ENCODE results near the gene ITGB3. TPM values are rescaled to one million over a fixed set of nuclear protein-coding genes. Genes with fewer than 3 reads are reported as not detected.

The ITGB3 gene
- total and polyA plus RNA-seq, 9 donors = 1.7 to 9.4 (median 2.9) TPM

DNA sequence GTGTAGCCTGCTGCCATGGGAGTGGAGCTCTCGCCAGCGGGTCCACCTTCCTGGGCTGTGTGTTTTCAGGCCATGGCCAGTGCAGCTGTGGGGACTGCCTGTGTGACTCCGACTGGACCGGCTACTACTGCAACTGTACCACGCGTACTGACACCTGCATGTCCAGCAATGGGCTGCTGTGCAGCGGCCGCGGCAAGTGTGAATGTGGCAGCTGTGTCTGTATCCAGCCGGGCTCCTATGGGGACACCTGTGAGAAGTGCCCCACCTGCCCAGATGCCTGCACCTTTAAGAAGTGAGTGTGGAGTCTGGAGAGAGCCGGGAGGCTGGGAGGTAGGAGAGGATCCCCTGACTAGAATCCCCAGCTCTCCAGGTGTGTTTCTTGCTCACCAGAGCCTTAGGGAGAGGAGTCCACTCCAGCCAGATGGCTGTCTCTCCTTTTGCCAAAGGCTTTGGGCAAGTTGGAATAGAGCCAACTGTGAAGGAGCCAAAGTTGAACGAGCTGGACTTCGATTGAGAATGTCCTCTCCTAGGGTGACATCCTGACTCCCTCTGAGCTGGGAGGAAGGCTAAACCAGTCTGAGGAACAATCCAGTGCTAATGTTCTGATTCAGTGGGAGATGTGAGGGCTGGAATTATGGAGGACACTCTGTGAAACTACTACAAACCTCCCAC, 45.7 kb downstream of the ITGB3 start:
- no peak overlapping the region for H3K27ac ChIP-seq
- peaks cover 6% of the 10 kb centered on the region for H3K4me1 ChIP-seq (ENCODE audit: insufficient read depth)
- H3K4me3 ChIP-seq = no peak overlapping the region
- 84 to 90% (median 86%) methylated on average over 13 of the region's 13 CpGs for WGBS, 3 donors
- H3K27me3 ChIP-seq = no peaks in the 10 kb centered on the region
- no peak for TF ChIP-seq EP300 (IDR thresholded peaks at IDR 0.05)
- no peak for TF ChIP-seq CTCF (IDR thresholded peaks at IDR 0.05)
- TF ChIP-seq POLR2A (IDR thresholded peaks at IDR 0.05) = no peak
- no peak for DNase-seq
- no peaks in the 10 kb centered on the region for H3K36me3 ChIP-seq
- H3K9me3 ChIP-seq = no peaks in the 10 kb centered on the region
- intact Hi-C loops (cut with DNase I) = no loop called here

DNA sequence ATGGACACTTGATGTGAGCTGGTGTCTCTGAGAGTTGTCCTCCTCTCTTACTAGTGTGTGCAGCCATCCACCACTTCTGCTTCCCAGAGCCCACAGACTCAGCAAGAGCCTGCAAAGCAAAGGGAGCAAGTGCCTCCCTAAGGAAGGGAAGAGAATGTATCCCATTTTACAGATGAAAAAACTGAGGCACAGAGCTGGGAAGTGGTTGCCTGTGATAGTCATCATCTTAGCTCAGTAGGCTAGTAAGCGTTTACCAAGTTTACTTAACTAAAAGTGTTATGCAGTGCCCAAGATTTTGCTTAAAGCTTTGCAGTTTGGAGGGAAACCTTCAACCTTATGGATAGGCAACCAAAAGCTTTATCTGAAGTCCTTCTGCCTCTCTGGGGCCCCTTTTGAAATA, 47.1 kb downstream of the ITGB3 start:
- Histone ChIP-seq H3K4me3 (no peak overlapping the region), H3K4me1 (ENCODE audit: insufficient read depth) (peaks cover 4% of the 10 kb centered on the region), H3K27me3 (no peaks in the 10 kb centered on the region), H3K36me3 (no peaks in the 10 kb centered on the region), H3K9me3 (no peaks in the 10 kb centered on the region), H3K27ac (no peak overlapping the region)
- intact Hi-C loops (cut with DNase I) = no loop called here
- no peak for DNase-seq
- 94 to 100% (median 96%) methylated on average over 1 of the region's 1 CpG for WGBS, 3 donors
- TF ChIP-seq EP300 (IDR thresholded peaks at IDR 0.05) = no peak
- TF ChIP-seq CTCF (IDR thresholded peaks at IDR 0.05) = no peak
- no peak for TF ChIP-seq POLR2A (IDR thresholded peaks at IDR 0.05)

DNA sequence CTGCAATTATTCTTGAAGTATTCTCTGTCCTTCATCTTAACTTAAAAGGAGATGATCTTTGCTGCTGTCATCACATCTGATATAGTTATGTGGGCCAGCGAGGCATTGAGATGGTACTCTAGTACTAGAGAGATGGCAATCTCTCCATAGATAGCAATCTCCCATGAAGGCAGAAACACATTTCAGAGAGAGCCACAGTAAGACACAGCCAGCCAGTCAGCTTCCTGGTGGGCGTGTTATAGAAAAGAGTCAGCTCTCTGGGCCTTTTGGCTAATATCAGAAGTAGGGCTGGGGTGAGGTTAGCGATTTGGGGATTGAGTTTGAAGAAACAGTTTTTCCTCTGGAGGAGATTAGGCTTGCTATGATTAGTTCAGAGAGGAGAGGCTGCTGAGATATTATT, 47.5 kb downstream of the ITGB3 start:
- no peaks in the 10 kb centered on the region for H3K36me3 ChIP-seq
- H3K9me3 ChIP-seq = no peaks in the 10 kb centered on the region
- H3K27ac ChIP-seq = no peak overlapping the region
- H3K4me3 ChIP-seq = no peak overlapping the region
- no peaks in the 10 kb centered on the region for H3K27me3 ChIP-seq
- intact Hi-C loops (cut with DNase I) = no loop called here
- H3K4me1 ChIP-seq (ENCODE audit: insufficient read depth) = peaks cover 5% of the 10 kb centered on the region
- 94 to 97% (median 95%) methylated on average over 3 of the region's 3 CpGs for WGBS, 3 donors
- TF ChIP-seq CTCF (IDR thresholded peaks at IDR 0.05) = no peak
- TF ChIP-seq POLR2A (IDR thresholded peaks at IDR 0.05) = no peak
- no peak for TF ChIP-seq EP300 (IDR thresholded peaks at IDR 0.05)
- DNase-seq = no peak

DNA sequence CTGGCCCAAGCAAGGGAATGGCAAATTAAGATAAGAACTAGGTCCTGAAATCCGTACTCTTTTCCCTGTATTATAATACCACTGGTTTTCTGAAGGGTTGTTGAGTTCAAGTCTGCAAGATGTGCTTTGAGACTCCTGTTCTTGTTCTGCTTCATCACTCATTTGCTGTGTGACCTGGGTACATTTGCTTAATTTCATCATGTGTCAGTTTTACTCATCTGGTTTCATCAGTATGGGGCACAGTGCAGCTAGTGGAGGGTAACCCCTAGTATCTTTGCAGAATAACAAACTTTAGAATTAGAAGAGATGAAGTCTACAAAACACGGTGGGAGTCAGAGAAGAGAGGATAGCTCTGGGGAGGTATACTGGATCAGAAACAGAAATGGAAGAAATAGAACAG, 48.2 kb downstream of the ITGB3 start:
- 87 to 90% (median 89%) methylated on average over 2 of the region's 2 CpGs for WGBS, 3 donors
- no peak for DNase-seq
- no peak for TF ChIP-seq CTCF (IDR thresholded peaks at IDR 0.05)
- no peak for TF ChIP-seq POLR2A (IDR thresholded peaks at IDR 0.05)
- no peak for TF ChIP-seq EP300 (IDR thresholded peaks at IDR 0.05)
- Histone ChIP-seq H3K9me3 (no peaks in the 10 kb centered on the region), H3K36me3 (no peaks in the 10 kb centered on the region), H3K27ac (no peak overlapping the region), H3K4me1 (ENCODE audit: insufficient read depth) (peaks cover 7% of the 10 kb centered on the region), H3K4me3 (no peak overlapping the region), H3K27me3 (no peaks in the 10 kb centered on the region)
- intact Hi-C loops (cut with DNase I) = no loop called here

Measured in ovary (tissue), 9 donors.